H1 (cell line): ENCODE measurements around the gene SLC16A2. TPM values are rescaled to one million over a fixed set of nuclear protein-coding genes. Genes with fewer than 3 reads are reported as not detected.

Experiments
- CTCF ChIA-PET: fragments of 300-600 bp; sonication (Branson Sonifier 250); formaldehyde crosslinking; loops from one replicate; lab custom pipeline; 2021; ENCODE audit not compliant: partially characterized antibody; lab: Charles Lee
- POLR2A ChIA-PET: fragments of 300-600 bp; sonication (Branson Sonifier 250); formaldehyde crosslinking; loops from one replicate; lab custom pipeline; 2021; ENCODE audit warnings: inconsistent platforms; ENCODE audit not compliant: partially characterized antibody; lab: Charles Lee
- DNase-seq, 2 experiments: peaks; one replicate each; pipeline versions ENCODE4 v3.0.0 to v3.0.0-alpha.2; 2010 to 2022; ENCODE audit warnings: low spot score in 2 of 2, low read depth in 1 of 2, mixed read lengths in 1 of 2
- FAIRE-seq: peaks from 2 replicates; lab custom pipeline; 2011; peaks lifted over from hg19 to GRCh38; lab: Jason Lieb, UNC
- H2AFZ ChIP-seq: 2 replicates; pipeline ENCODE4 v1.8.1; 2012; ENCODE audit warnings: low read length, inconsistent platforms
- H2AK5ac ChIP-seq: 2 replicates; pipeline ENCODE4 v1.6.1; 2013; ENCODE audit warnings: low read depth, low read length
- H2BK120ac ChIP-seq: replicated peaks from 2 replicates; pipeline ENCODE3; 2013; ENCODE audit warnings: low read depth, low read length, inconsistent platforms
- H2BK12ac ChIP-seq: 2 replicates; pipeline ENCODE4 v1.6.1; 2013; ENCODE audit warnings: low read depth, low read length
- H2BK15ac ChIP-seq: 2 replicates; pipeline ENCODE4 v1.6.1; 2013; ENCODE audit warnings: low read length
- H2BK20ac ChIP-seq: 2 replicates; pipeline ENCODE4 v1.6.1; 2013; ENCODE audit warnings: low read length
- H2BK5ac ChIP-seq: 2 replicates; pipeline ENCODE4 v1.6.1; 2013; ENCODE audit warnings: low read depth, low read length
- H3K14ac ChIP-seq: 2 replicates; pipeline ENCODE4 v1.6.1; 2013; ENCODE audit warnings: inconsistent platforms; ENCODE audit not compliant: insufficient read length
- H3K18ac ChIP-seq: 2 replicates; pipeline ENCODE4 v1.6.1; 2013; ENCODE audit warnings: low read length; ENCODE audit errors: extremely low read depth
- H3K23ac ChIP-seq: 2 replicates; pipeline ENCODE4 v1.6.1; 2013; ENCODE audit warnings: inconsistent platforms; ENCODE audit not compliant: insufficient read length
- H3K23me2 ChIP-seq: 2 replicates; pipeline ENCODE4 v1.6.1; 2013; ENCODE audit warnings: low read depth, low read length
- H3K27ac ChIP-seq: 2 replicates; pipeline ENCODE4 v1.6.1; 2011; ENCODE audit warnings: low read depth, low read length, inconsistent platforms
- H3K27me3 ChIP-seq, 4 experiments: replicated peaks in 1 of 4; 1 replicate in 1 of 4; 2 replicates in 3 of 4; pipeline versions ENCODE4 v1.6.1 to v1.8.1; 2011 to 2013; ENCODE audit warnings: low read length in 3 of 4, mild to moderate bottlenecking in 3 of 4, inconsistent platforms in 2 of 4, mixed read lengths in 2 of 4, moderate library complexity in 1 of 4; ENCODE audit not compliant: control insufficient read depth in 3 of 4, insufficient read depth in 3 of 4; ENCODE audit errors: extremely low read depth in 1 of 4
- H3K36me3 ChIP-seq, 4 experiments: 2 replicates each; pipeline versions ENCODE4 v1.6.1 to v1.8.1; 2011 to 2013; ENCODE audit warnings: mild to moderate bottlenecking in 4 of 4, low read length in 3 of 4, moderate library complexity in 2 of 4, control low read depth in 1 of 4, inconsistent platforms in 1 of 4; ENCODE audit not compliant: insufficient read depth in 4 of 4, control insufficient read depth in 2 of 4
- H3K4ac ChIP-seq: replicated peaks from 2 replicates; pipeline ENCODE3; 2013; ENCODE audit warnings: low read length, low read depth, mixed read lengths, inconsistent platforms; ENCODE audit not compliant: insufficient read length
- H3K4me1 ChIP-seq, 4 experiments: replicated peaks in 1 of 4; 1 replicate in 1 of 4; 2 replicates in 3 of 4; pipeline versions ENCODE4 v1.6.1 to v1.8.1; 2011 to 2013; ENCODE audit warnings: low read length in 3 of 4, inconsistent platforms in 2 of 4, mixed read lengths in 1 of 4; ENCODE audit not compliant: insufficient read depth in 4 of 4, control insufficient read depth in 3 of 4
- H3K4me2 ChIP-seq, 2 experiments: 2 replicates each; pipeline versions ENCODE4 v1.6.1 to v1.8.1; 2011 to 2013; ENCODE audit warnings: low read depth in 2 of 2, low read length in 2 of 2, control low read depth in 1 of 2, inconsistent platforms in 1 of 2, mild to moderate bottlenecking in 1 of 2; ENCODE audit not compliant: insufficient read depth in 1 of 2
- H3K4me3 ChIP-seq, 4 experiments: fragments of 200-600, 300-600 bp in 1 of 4; sonication (generic), shearing (Covaris generic), sonication (Bioruptor Twin) in 1 of 4; 2 replicates each; pipeline versions ENCODE4 v1.5.1 to v1.8.1; 2011 to 2016; ENCODE audit warnings: low read length in 4 of 4, low read depth in 3 of 4, control low read depth in 2 of 4, inconsistent platforms in 2 of 4, mild to moderate bottlenecking in 2 of 4, mixed read lengths in 1 of 4, moderate library complexity in 1 of 4; ENCODE audit not compliant: insufficient read depth in 2 of 4; ENCODE audit errors: extremely low read depth in 1 of 4
- H3K56ac ChIP-seq: replicated peaks from 2 replicates; pipeline ENCODE3; 2013; ENCODE audit warnings: low read depth, mild to moderate bottlenecking, mixed read lengths, low read length, inconsistent platforms; ENCODE audit not compliant: insufficient read length
- H3K79me1 ChIP-seq: 2 replicates; pipeline ENCODE4 v1.6.1; 2013; ENCODE audit warnings: low read depth, low read length, control low read depth
- H3K79me2 ChIP-seq, 2 experiments: 2 replicates each; pipeline versions ENCODE4 v1.6.1 to v1.8.1; 2012 to 2013; ENCODE audit warnings: low read length in 2 of 2, mild to moderate bottlenecking in 2 of 2, inconsistent platforms in 1 of 2; ENCODE audit not compliant: insufficient read depth in 2 of 2, control insufficient read depth in 1 of 2
- H3K9ac ChIP-seq, 4 experiments: replicated peaks in 1 of 4; 1 replicate in 1 of 4; 2 replicates in 3 of 4; pipeline versions ENCODE4 v1.6.1 to v1.8.1; 2011 to 2013; ENCODE audit warnings: low read depth in 3 of 4, low read length in 3 of 4, control low read depth in 2 of 4, mild to moderate bottlenecking in 2 of 4, moderate library complexity in 2 of 4, inconsistent platforms in 1 of 4; ENCODE audit errors: extremely low read depth in 1 of 4
- H3K9me3 ChIP-seq, 2 experiments: 2 replicates each; pipeline versions ENCODE4 v1.6.1 to v1.8.1; 2012 to 2013; ENCODE audit warnings: mild to moderate bottlenecking in 2 of 2, moderate library complexity in 2 of 2, control low read depth in 1 of 2, inconsistent platforms in 1 of 2, low read depth in 1 of 2, low read length in 1 of 2, mixed read lengths in 1 of 2; ENCODE audit not compliant: insufficient read depth in 2 of 2
- H4K20me1 ChIP-seq, 2 experiments: replicated peaks in 1 of 2; 2 replicates each; pipeline versions ENCODE3 to v1.8.1; 2011 to 2013; ENCODE audit warnings: inconsistent platforms in 2 of 2, low read length in 2 of 2, mild to moderate bottlenecking in 1 of 2; ENCODE audit not compliant: insufficient read depth in 2 of 2, control insufficient read depth in 1 of 2
- H4K5ac ChIP-seq: 2 replicates; pipeline ENCODE4 v1.6.1; 2013; ENCODE audit warnings: low read length, low read depth, mixed read lengths, inconsistent platforms; ENCODE audit not compliant: insufficient read length
- H4K8ac ChIP-seq: 2 replicates; pipeline ENCODE4 v1.8.0; 2013; ENCODE audit warnings: mild to moderate bottlenecking, moderate library complexity, low read length, inconsistent platforms; ENCODE audit not compliant: insufficient read depth; ENCODE audit errors: extremely low read depth
- H4K91ac ChIP-seq: replicated peaks from 2 replicates; pipeline ENCODE3; 2013; ENCODE audit warnings: low read length, mixed read lengths, inconsistent platforms; ENCODE audit not compliant: insufficient read length
- BCL11A ChIP-seq, 2 experiments: IDR thresholded peaks; one replicate each; pipeline ENCODE4 v1.6.1; 2011; ENCODE audit warnings: low read depth in 2 of 2, low read length in 2 of 2, mild to moderate bottlenecking in 2 of 2
- BRCA1 ChIP-seq: IDR thresholded peaks from 2 replicates; pipeline ENCODE4 v1.6.1; 2012; ENCODE audit warnings: low read depth, low read length, improper control_type of control experiment
- CHD2 ChIP-seq: IDR thresholded peaks from 2 replicates; pipeline ENCODE4 v1.6.1; 2012; ENCODE audit warnings: low read length, improper control_type of control experiment
- EGR1 ChIP-seq: IDR thresholded peaks from 2 replicates; pipeline ENCODE4 v1.6.1; 2011; ENCODE audit warnings: low read depth, low read length, borderline replicate concordance
- EZH2 ChIP-seq: fragments of 200-600 bp; sonication (generic); IDR thresholded peaks from 2 replicates; pipeline ENCODE4 v1.7.1; 2012; ENCODE audit warnings: low read depth, mild to moderate bottlenecking, moderate library complexity, low read length, inconsistent platforms; ENCODE audit not compliant: severe bottlenecking
- FOSL1 ChIP-seq: IDR thresholded peaks from 2 replicates; pipeline ENCODE4 v1.6.1; 2011; ENCODE audit warnings: mild to moderate bottlenecking, low read depth, low read length, moderate library complexity; ENCODE audit not compliant: insufficient read depth
- GABPA ChIP-seq: IDR thresholded peaks from 2 replicates; pipeline ENCODE4 v1.6.1; 2011; ENCODE audit warnings: mild to moderate bottlenecking, low read length, moderate library complexity, borderline replicate concordance; ENCODE audit not compliant: insufficient read depth
- KDM1A ChIP-seq: fragments of 200-600, 300-600 bp; sonication (generic); IDR thresholded peaks from 2 replicates; pipeline ENCODE4 v1.7.1; 2016; ENCODE audit warnings: mild to moderate bottlenecking, low read length, borderline replicate concordance
- POLR2AphosphoS5 ChIP-seq: IDR thresholded peaks from 2 replicates; pipeline ENCODE4 v1.6.1; 2011; ENCODE audit warnings: low read depth, low read length
- SIRT6 ChIP-seq: IDR thresholded peaks from one replicate; pipeline ENCODE4 v1.7.1; 2012; ENCODE audit warnings: low read length, inconsistent platforms
- TBP ChIP-seq: IDR thresholded peaks from 2 replicates; pipeline ENCODE4 v1.6.1; 2011; ENCODE audit warnings: low read depth, low read length, improper control_type of control experiment
- USF2 ChIP-seq: IDR thresholded peaks from 2 replicates; pipeline ENCODE4 v1.6.1; 2011; ENCODE audit warnings: low read length, improper control_type of control experiment
- WGBS, 2 experiments: shearing (Covaris generic) in 1 of 2; methylation state at CpG; one replicate each; pipeline versions ENCODE4 v1.1.6 to v1.1.7; 2013 to 2015; ENCODE audit warnings: low lambda C conversion rate in 2 of 2, mixed read lengths in 2 of 2, inconsistent platforms in 1 of 2, low coverage in 1 of 2, missing lambda C conversion rate in 1 of 2; ENCODE audit not compliant: insufficient replicate concordance in 2 of 2, insufficient coverage in 1 of 2, insufficient read length in 1 of 2; ENCODE audit errors: extremely low coverage in 1 of 2, missing lambda C conversion rate in 1 of 2; 5-methylcytosine and 5-hydroxymethylcytosine counted together
- polyA plus RNA-seq, 7 experiments: library from polyadenylated mRNA; depleted of rRNA in 3 of 7; stranded (reverse) in 5 of 7; unstranded in 2 of 7; fragments of >200 nt in 5 of 7; fragments of 200-250 nt in 2 of 7; gene quantifications; 1 replicate in 5 of 7; 2 replicates in 1 of 7; 4 replicates in 1 of 7; pipeline versions ENCODE4 v1.2.1 to v1.2.3, GENCODE V29; 2011 to 2013; ENCODE audit warnings: missing spikeins in 2 of 7, mixed read lengths in 2 of 7
- total RNA-seq: library from RNA; stranded (reverse); fragmentation: NEBNext Ultra II Directional; extraction: Animal tissue kit (Norgen Biotek cat#: 25700); gene quantifications from 2 replicates; pipeline ENCODE4 v1.2.1, GENCODE V29; 2021

SLC16A2 gene
- total and polyA plus RNA-seq, 2 of the 8 experiments (the other 6 are each of a cell fraction or from before 2014, with no cell fraction given), result 24.4 to 32.2 TPM

GRCh38 chrX:74529311-74529710, 108.0 kb downstream of the SLC16A2 start:
- Histone ChIP-seq H3K9ac (no peak overlapping the region), H2AK5ac (no peak overlapping the region), H3K4me3 (no peak overlapping the region), H3K23me2 (no peaks in the 10 kb centered on the region), H4K91ac (no peak overlapping the region), H4K8ac (no peak overlapping the region; the same call in 1 of the 2 replicates), H2BK20ac (no peak overlapping the region), H4K5ac (no peak overlapping the region), H3K79me1 (no peaks in the 10 kb centered on the region), H2BK12ac (no peak overlapping the region), H2AFZ (no peak overlapping the region), H3K56ac (no peak overlapping the region), H3K4me1 (no peaks in the 10 kb centered on the region), H3K79me2 (no peaks in the 10 kb centered on the region), H3K18ac (no peak overlapping the region), H3K4ac (no peak overlapping the region), H4K20me1 (no peaks in the 10 kb centered on the region), H2BK15ac (no peak overlapping the region), H2BK5ac (no peak overlapping the region), H3K14ac (no peak overlapping the region), H3K27me3 (no peaks in the 10 kb centered on the region), H3K23ac (no peak overlapping the region), H2BK120ac (no peak overlapping the region), H3K27ac (no peak overlapping the region), H3K9me3 (no peaks in the 10 kb centered on the region), H3K36me3 (no peaks in the 10 kb centered on the region; a peak in 1 of 8 replicates), H3K4me2 (no peak overlapping the region)
- CTCF ChIA-PET, result no interaction called here
- FAIRE-seq (no peak), DNase-seq (no peak)
- 95% methylated on average over 6 of the region's 6 CpGs; no CpG with 5 or more reads in 1 of the 2 experiments for WGBS, 2 experiments
- TF ChIP-seq CHD2, result no peak
- no peak for TF ChIP-seq FOSL1
- no peak for TF ChIP-seq BCL11A (IDR thresholded peaks at IDR 0.05; ENCODE audit: low read depth in 2 of 2, low read length in 2 of 2)
- TF ChIP-seq EZH2, result no peak
- TF ChIP-seq POLR2AphosphoS5, result no peak
- TF ChIP-seq SIRT6, result no peak
- TF ChIP-seq EGR1, result no peak
- TF ChIP-seq TBP, result no peak
- TF ChIP-seq KDM1A, result no peak
- TF ChIP-seq BRCA1, result no peak
- no peak for TF ChIP-seq GABPA
- TF ChIP-seq USF2, result no peak
- POLR2A ChIA-PET, result no interaction called here
